ENCODE measurements around the gene SLC5A6. TPM values are rescaled to one million over a fixed set of nuclear protein-coding genes. Genes with fewer than 3 reads are reported as not detected.

The SLC5A6 gene
- polyA plus RNA-seq, 1 of the 3 experiments (the other 2 are of a cell fraction) = 75.7 TPM

- CTCF ChIA-PET = interaction anchor here (1.0 to 4.0 kb wide), 5 partner anchors 12 to 242 kb away, joined by 3 to 24 read pairs (median 3); partner anchors contain the start of gene KHK
These were observed 8.3 kb downstream of the SLC5A6 start for GRCh38 chr2:27203741-27204140.

More at GRCh38 chr2:27203741-27204140, 8.3 kb downstream of the SLC5A6 start:
- no peaks in the 10 kb centered on the region for H3K9me2 ChIP-seq
- DNase-seq = no peak
- H3K27me3 ChIP-seq (ENCODE audit: insufficient read depth) = no peaks in the 10 kb centered on the region
- H3K4me1 ChIP-seq (ENCODE audit: control insufficient read depth in 1 of 2, insufficient read depth in 2 of 2, low read depth in 1 of 2, low read length in 1 of 2) = no peaks in the 10 kb centered on the region; a peak in 1 of 4 replicates
- no peaks in the 10 kb centered on the region for H3K79me2 ChIP-seq (ENCODE audit: insufficient read depth)
- H4K20me1 ChIP-seq (ENCODE audit: insufficient read depth) = no peaks in the 10 kb centered on the region
- TF ChIP-seq ZBTB33 (IDR thresholded peaks at IDR 0.05; ENCODE audit: borderline replicate concordance, low read depth) (no peak), RAD21 (IDR thresholded peaks at IDR 0.05; ENCODE audit: low read length) (no peak), NFIC (IDR thresholded peaks at IDR 0.05; ENCODE audit: borderline replicate concordance) (no peak), POLR2AphosphoS5 (IDR thresholded peaks at IDR 0.05; ENCODE audit: low read depth, low read length) (no peak), SIN3A (IDR thresholded peaks at IDR 0.05; ENCODE audit: borderline replicate concordance, low read depth, low read length) (no peak), FOXM1 (IDR thresholded peaks at IDR 0.05; ENCODE audit: low read depth) (no peak), FOSL2 (IDR thresholded peaks at IDR 0.05; ENCODE audit: borderline replicate concordance, low read depth) (no peak), MXI1 (IDR thresholded peaks at IDR 0.05; ENCODE audit: low read depth, low read length) (no peak), CTCF (IDR thresholded peaks at IDR 0.05) (no peak), REST (IDR thresholded peaks at IDR 0.05; ENCODE audit: low read depth, low read length) (no peak), NRF1 (IDR thresholded peaks at IDR 0.05; ENCODE audit: low read depth, low read length) (no peak)
- POLR2A ChIA-PET = no interaction called here
- no peaks in the 10 kb centered on the region for H3K9me3 ChIP-seq
- 93% methylated on average over 9 of the region's 9 CpGs for WGBS (ENCODE audit: low lambda C conversion rate)
- H3K4me3 ChIP-seq (ENCODE audit: low read depth in 2 of 2, low read length in 1 of 2) = no peak overlapping the region
- H3K9ac ChIP-seq = no peak overlapping the region
- H2AFZ ChIP-seq (ENCODE audit: low read depth) = no peak overlapping the region
- H3K27ac ChIP-seq (ENCODE audit: low read depth in 2 of 2, low read length in 1 of 2) = no peak overlapping the region
- no peaks in the 10 kb centered on the region for H3F3A ChIP-seq (replicated peaks; ENCODE audit: insufficient read depth)
- peaks cover 13 to 86% of the 10 kb centered on the region in 2 experiments for H3K36me3 ChIP-seq (replicated peaks in 1 of 2; ENCODE audit: control insufficient read depth in 1 of 2, insufficient read depth in 2 of 2, low read length in 1 of 2)
- no peak overlapping the region for H3K4me2 ChIP-seq

Data from SK-N-SH (cell line).